Ishikawa (cell line): ENCODE results near the gene LRIF1.

Experiments used
- CEBPB ChIP-seq: IDR thresholded peaks from 2 replicates; pipeline ENCODE4 v1.6.1; 2012
- CREB1 ChIP-seq: IDR thresholded peaks from 2 replicates; pipeline ENCODE4 v1.6.1; 2012; ENCODE audit warnings: low read depth
- EGR1 ChIP-seq: IDR thresholded peaks from 2 replicates; pipeline ENCODE4 v1.6.1; 2012
- EP300 ChIP-seq: IDR thresholded peaks from 2 replicates; pipeline ENCODE4 v1.6.1; 2012; ENCODE audit warnings: borderline replicate concordance
- FOXM1 ChIP-seq: IDR thresholded peaks from 2 replicates; pipeline ENCODE4 v1.6.1; 2012; ENCODE audit warnings: low read depth, borderline replicate concordance
- MAX ChIP-seq: IDR thresholded peaks from 2 replicates; pipeline ENCODE4 v1.6.1; 2012
- NFIC ChIP-seq: IDR thresholded peaks from 2 replicates; pipeline ENCODE4 v1.6.1; 2012
- RAD21 ChIP-seq: IDR thresholded peaks from 2 replicates; pipeline ENCODE4 v1.6.1; 2012; ENCODE audit warnings: low read depth
- TAF1 ChIP-seq: IDR thresholded peaks from 2 replicates; pipeline ENCODE4 v1.6.1; 2012; ENCODE audit warnings: low read depth, mild to moderate bottlenecking
- TCF12 ChIP-seq: IDR thresholded peaks from 2 replicates; pipeline ENCODE4 v1.6.1; 2012; ENCODE audit warnings: low read depth
- TEAD4 ChIP-seq: IDR thresholded peaks from 2 replicates; pipeline ENCODE4 v1.6.1; 2012
- USF1 ChIP-seq: IDR thresholded peaks from 2 replicates; pipeline ENCODE4 v1.6.1; 2012
- YY1 ChIP-seq: IDR thresholded peaks from 2 replicates; pipeline ENCODE4 v1.6.1; 2012; ENCODE audit warnings: low read depth
- ZBTB7A ChIP-seq: IDR thresholded peaks from 2 replicates; pipeline ENCODE4 v1.6.1; 2012; ENCODE audit warnings: low read depth
- TF ChIP-seq, protein P1 (sequence below): IDR thresholded peaks from 2 replicates; pipeline ENCODE4 v1.6.1; 2012; ENCODE audit warnings: low read depth, mild to moderate bottlenecking

The LRIF1 gene

GRCh38 chr1:110918016-110918415 lies 45.7 kb downstream of the LRIF1 start:
- TF ChIP-seq USF1: no peak
- no peak for TF ChIP-seq RAD21
- no peak for TF ChIP-seq CREB1
- no peak for TF ChIP-seq CEBPB
- TF ChIP-seq TEAD4: no peak
- no peak for TF ChIP-seq FOXM1
- no peak for TF ChIP-seq TAF1
- TF ChIP-seq MAX: no peak
- no peak for TF ChIP-seq TCF12
- no peak for TF ChIP-seq EGR1
- TF ChIP-seq, protein P1, sequence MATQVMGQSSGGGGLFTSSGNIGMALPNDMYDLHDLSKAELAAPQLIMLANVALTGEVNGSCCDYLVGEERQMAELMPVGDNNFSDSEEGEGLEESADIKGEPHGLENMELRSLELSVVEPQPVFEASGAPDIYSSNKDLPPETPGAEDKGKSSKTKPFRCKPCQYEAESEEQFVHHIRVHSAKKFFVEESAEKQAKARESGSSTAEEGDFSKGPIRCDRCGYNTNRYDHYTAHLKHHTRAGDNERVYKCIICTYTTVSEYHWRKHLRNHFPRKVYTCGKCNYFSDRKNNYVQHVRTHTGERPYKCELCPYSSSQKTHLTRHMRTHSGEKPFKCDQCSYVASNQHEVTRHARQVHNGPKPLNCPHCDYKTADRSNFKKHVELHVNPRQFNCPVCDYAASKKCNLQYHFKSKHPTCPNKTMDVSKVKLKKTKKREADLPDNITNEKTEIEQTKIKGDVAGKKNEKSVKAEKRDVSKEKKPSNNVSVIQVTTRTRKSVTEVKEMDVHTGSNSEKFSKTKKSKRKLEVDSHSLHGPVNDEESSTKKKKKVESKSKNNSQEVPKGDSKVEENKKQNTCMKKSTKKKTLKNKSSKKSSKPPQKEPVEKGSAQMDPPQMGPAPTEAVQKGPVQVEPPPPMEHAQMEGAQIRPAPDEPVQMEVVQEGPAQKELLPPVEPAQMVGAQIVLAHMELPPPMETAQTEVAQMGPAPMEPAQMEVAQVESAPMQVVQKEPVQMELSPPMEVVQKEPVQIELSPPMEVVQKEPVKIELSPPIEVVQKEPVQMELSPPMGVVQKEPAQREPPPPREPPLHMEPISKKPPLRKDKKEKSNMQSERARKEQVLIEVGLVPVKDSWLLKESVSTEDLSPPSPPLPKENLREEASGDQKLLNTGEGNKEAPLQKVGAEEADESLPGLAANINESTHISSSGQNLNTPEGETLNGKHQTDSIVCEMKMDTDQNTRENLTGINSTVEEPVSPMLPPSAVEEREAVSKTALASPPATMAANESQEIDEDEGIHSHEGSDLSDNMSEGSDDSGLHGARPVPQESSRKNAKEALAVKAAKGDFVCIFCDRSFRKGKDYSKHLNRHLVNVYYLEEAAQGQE: no peak
- TF ChIP-seq ZBTB7A: no peak
- no peak for TF ChIP-seq YY1
- TF ChIP-seq NFIC: no peak
- TF ChIP-seq EP300: no peak

DNA sequence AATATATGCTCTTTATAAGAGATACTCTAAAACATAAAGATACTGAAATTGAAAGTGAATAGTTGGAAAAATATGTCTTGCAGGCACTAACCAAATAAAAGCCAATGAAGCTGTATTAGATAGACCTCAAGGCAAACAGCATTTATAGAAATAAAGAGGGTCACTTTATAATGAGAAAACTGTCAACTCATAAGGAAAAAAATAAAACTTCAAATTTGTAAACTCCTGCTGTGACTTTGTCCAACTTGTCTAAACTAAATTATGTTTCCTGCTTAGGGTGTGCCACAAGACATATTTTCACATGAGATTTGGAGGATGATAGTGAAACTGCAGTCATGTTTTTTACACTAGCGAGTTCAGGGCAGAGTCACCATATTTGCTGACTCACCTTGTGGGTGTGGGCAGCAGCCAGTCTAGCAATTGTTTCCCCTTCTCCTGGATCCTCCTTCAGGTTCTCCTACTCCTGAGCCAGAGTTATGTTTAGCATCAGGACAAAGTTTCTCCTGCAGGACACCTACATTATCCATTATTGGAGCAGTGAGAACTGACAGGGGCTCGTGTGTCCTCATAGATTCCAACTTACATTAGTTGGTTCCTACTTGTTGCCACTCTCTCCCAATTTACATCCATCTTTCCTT lies 46.9 kb downstream of the LRIF1 start:
- no peak for TF ChIP-seq YY1
- no peak for TF ChIP-seq EP300
- TF ChIP-seq CREB1: no peak
- no peak for TF ChIP-seq CEBPB

DNA sequence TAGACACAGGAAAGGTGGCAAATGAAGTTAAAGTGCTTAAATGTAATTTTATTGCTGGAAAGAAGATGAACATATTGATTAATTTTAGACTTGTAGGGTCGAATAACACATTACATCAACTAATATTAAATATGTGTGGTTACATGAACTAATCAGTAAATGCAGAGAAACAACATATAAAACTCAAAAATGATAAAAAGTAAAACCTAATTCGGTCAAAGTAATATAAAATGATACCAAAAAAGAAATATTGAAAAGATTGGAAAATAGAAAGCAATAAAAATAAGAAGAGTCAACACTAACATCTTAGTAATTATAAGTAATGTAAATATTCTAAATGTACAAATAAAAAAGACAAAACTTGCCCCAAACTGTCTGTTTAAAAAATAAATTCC lies 47.5 kb downstream of the LRIF1 start:
- TF ChIP-seq MAX (no peak), NFIC (no peak), RAD21 (no peak), TEAD4 (no peak), TCF12 (no peak), USF1 (no peak), FOXM1 (no peak)

DNA sequence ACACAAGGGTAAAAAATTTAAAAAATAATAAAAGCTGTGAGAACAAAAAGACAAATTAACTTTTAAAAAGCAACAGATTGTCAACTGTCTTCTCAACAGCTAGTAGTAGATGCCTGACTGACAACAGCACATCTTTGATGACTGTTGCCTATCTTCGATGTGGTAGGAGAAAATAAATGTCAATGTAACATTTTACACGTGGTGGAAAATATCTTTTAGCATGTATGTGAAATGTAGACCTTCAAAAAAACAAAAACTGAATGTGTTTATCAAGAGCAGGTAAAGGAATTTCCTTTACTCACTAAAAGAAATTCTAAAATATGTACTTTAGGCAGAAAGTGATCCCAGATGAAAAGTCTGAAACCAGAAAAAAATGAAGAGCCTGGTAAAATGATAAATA lies 47.9 kb downstream of the LRIF1 start:
- TF ChIP-seq, protein P1: no peak
- TF ChIP-seq NFIC: no peak
- TF ChIP-seq EGR1: no peak
- TF ChIP-seq YY1: no peak

- TF ChIP-seq FOXM1 (no peak), TCF12 (no peak), RAD21 (no peak), CREB1 (no peak), TEAD4 (no peak), NFIC (no peak), MAX (no peak), USF1 (no peak), CEBPB (no peak), TAF1 (no peak), ZBTB7A (no peak), EGR1 (no peak), EP300 (no peak), YY1 (no peak)
- TF ChIP-seq, protein P1: no peak
Observed at GRCh38 chr1:110914676-110915075, 49.0 kb downstream of the LRIF1 start.
